HG03135 (cell line): ENCODE results near the gene AOC1.

Experiments used
- ATAC-seq: cut with Tn5 transposase; IDR thresholded peaks from one replicate; pipeline ENCODE4 v1.9.1; 2021; ENCODE audit warnings: mild to moderate bottlenecking, moderate library complexity; ENCODE audit not compliant: unreplicated experiment

Gene AOC1

DNA sequence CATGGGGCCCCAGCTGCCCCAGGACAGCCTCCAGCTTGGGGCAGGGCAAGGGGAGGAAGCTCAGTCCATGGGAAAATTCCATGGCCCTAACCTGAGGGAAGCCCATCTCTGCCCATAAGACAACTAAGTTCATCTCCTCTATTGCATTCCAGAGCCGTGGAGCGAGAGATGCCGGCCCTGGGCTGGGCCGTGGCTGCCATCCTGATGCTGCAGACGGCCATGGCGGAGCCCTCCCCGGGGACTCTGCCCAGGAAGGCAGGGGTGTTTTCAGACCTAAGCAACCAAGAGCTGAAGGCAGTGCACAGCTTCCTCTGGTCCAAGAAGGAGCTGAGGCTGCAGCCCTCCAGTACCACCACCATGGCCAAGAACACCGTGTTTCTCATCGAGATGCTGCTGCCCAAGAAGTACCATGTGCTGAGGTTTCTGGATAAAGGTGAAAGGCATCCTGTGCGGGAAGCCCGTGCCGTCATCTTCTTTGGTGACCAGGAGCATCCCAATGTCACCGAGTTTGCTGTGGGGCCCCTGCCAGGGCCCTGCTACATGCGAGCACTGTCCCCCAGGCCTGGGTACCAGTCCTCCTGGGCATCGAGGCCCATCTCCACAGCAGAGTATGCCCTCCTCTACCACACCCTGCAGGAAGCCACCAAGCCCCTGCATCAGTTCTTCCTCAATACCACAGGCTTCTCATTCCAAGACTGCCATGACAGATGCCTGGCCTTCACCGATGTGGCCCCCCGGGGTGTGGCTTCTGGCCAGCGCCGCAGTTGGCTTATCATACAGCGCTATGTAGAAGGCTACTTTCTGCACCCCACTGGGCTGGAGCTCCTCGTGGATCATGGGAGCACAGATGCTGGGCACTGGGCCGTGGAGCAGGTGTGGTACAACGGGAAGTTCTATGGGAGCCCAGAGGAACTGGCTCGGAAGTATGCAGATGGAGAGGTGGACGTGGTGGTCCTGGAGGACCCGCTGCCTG lies 4.3 kb downstream of the AOC1 start:
- ATAC-seq, result no peak

GRCh38 chr7:150857276-150858055 lies 5.1 kb downstream of the AOC1 start:
- ATAC-seq, result no peak

DNA sequence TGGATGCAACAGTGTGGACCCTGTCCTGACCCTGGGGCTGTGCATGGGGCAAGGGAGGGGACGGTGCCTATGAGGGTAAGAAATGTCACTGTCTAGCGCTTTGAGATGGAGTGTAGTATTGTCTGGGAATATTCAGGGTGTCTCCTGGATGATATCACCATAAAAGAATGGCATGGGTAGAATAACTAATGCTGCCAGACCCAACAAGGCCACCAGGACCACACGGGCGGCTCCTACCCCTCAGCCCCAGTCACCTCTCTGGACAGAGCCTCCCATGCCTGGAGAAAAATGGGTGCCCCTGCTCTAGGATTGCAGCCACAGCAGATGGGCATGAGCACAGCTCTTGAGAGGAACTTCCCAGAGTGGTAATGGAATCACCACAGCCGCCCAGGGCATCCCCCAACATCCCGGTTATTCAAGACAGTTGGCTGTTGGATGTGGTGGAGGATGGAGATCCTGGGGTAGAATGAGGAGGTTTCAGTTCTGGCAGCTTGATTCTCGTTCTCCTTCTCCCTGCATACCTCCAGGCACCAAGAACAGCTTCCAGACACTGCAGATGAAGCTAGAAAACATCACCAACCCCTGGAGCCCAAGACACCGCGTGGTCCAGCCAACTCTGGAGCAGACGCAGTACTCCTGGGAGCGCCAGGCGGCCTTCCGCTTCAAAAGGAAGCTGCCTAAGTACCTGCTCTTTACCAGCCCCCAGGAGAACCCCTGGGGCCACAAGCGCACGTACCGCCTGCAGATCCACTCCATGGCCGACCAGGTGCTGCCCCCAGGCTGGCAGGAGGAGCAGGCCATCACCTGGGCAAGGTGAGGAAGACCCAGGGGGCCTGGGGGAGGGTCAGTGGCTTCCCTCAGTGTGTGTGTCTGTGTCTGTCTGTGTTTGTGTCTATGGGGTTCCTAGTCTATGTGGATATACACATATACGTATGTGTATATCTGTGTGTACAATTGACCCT lies 6.2 kb downstream of the AOC1 start:
- ATAC-seq, result no peak

DNA sequence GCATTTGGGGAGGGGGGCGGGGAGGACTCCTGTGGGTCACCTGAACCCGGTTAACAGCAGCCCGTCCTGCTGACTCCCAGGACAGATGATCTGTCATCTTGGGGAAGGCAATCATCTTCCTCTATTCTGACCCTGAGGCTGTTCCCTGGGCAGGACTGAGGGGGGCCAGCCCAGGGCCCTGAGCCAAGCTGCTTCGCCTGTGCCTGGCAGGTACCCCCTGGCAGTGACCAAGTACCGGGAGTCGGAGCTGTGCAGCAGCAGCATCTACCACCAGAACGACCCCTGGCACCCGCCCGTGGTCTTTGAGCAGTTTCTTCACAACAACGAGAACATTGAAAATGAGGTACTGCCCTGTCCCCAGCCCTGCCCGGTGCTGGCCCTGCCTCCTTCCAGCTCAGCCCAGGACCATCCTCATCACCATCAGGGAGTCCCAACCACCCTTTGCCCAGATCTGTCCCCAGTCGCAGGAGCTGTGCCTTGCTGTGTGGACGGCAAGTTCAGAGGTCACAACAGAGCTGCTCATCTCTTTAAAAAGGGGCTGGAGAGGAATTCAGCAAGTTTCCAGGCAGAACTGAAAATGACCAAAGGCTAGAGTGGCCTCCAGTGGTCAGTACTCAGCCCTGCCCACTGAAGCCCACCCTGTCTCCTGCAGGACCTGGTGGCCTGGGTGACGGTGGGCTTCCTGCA lies 8.1 kb downstream of the AOC1 start:
- ATAC-seq, result no peak

GRCh38 chr7:150860978-150861295 lies 8.6 kb downstream of the AOC1 start:
- no peak for ATAC-seq

DNA sequence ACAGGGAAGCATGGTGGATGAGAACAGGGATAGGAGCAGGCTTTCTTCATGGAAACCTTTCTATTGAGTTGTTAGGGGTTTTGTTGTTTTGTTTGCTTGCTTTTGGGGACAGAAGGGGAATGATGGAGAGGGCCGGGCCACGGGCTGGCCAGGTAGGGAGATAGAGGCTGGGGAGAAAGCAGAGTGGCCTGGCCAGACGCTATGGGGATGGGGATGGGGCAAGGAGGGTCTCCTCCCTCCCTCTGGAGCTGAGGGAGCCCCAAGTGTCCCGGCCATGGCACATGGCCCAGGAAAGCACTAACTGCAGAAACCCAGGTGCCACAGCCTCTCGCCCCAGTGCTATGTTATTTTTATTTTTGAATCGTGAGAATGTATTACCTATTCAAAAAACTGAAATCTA lies 10.0 kb downstream of the AOC1 start:
- ATAC-seq, result no peak

DNA sequence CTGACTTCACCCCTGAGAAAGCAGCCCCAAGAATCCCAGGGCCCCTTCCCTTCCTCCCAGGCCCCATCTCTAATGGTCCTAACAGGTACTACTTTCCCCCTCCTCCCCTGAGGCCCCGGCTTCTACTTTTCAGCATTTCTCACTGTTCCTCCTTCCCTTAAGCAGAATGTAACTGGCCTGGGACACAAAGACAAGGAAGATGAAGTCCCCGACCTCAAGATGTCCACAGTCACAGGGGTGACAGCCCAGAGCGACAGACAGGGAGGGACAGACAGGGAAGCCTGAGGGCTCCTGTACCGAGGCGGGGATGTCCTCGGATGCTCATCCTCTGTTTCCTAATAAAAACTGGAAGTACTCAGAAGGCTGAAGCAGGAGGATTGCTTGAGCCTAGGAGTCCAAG lies 11.6 kb downstream of the AOC1 start:
- no peak for ATAC-seq

GRCh38 chr7:150866932-150867564 lies 14.7 kb downstream of the AOC1 start:
- ATAC-seq, result no peak

- no peak for ATAC-seq
Measured at GRCh38 chr7:150867605-150868004, 15.3 kb downstream of the AOC1 start.

DNA sequence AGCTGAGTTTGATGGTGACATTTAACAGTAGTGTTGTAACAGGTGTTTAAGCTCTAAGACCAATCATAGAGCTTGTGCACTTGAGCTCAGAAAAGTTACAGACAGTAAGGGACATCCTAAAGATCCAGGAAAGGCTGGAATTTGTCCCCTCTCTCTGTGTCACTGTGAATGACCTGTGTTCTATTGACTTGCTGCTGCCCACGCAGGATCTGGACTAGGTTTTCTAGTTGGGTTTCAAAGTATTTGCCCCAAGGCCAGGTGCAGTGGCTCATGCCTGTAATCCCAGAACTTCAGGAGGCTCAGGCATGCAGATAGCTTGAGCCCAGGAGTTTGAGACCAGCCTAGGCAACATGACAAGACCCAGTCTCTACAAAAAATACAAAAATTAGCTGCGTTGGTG lies 17.1 kb downstream of the AOC1 start:
- no peak for ATAC-seq

GRCh38 chr7:150871601-150872000 lies 19.3 kb downstream of the AOC1 start:
- ATAC-seq, result no peak

- ATAC-seq, result no peak
Measured at GRCh38 chr7:150874401-150875198, 22.3 kb downstream of the AOC1 start.

- ATAC-seq, result no peak
Measured at GRCh38 chr7:150875791-150876190, 23.5 kb downstream of the AOC1 start.

GRCh38 chr7:150876817-150877526 lies 24.7 kb downstream of the AOC1 start:
- no peak for ATAC-seq

- ATAC-seq, result no peak
Measured at GRCh38 chr7:150877536-150877935, 25.2 kb downstream of the AOC1 start.

DNA sequence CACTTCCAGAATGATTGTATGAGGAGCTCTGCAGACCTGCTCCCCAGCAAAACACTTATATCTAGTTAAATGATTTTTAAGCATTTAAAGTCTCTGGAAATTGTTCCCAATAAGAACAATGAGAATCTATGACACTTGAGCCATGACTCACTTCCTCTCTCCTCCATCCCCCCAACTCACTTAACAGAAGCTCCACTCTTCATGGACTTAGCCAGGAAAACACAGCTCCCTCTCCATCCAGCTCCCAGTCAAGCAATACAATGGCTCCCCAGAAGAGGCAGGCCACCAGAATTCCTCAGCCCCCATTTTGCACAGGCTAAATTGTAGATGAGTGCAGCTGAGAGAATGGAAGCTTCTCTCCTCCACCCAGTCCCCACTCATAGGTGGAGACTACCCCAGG lies 27.0 kb downstream of the AOC1 start:
- ATAC-seq, result no peak

GRCh38 chr7:150881189-150881588 lies 28.9 kb downstream of the AOC1 start:
- ATAC-seq, result no peak

GRCh38 chr7:150890853-150891584 lies 38.7 kb downstream of the AOC1 start:
- no peak for ATAC-seq
